NCI-H1105 treated with DMSO at 0.1 percent for 48 hours (cell line): Measurements from ENCODE around the gene PHETA1.

Experiments
- DNase-seq: peaks from one replicate; lab custom pipeline; 2025; lab: John Stamatoyannopoulos, UW

Gene PHETA1, protein sequence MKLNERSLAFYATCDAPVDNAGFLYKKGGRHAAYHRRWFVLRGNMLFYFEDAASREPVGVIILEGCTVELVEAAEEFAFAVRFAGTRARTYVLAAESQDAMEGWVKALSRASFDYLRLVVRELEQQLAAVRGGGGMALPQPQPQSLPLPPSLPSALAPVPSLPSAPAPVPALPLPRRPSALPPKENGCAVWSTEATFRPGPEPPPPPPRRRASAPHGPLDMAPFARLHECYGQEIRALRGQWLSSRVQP

GRCh38 chr12:111368788-111369495 is at the start of gene PHETA1:
TSS of gene PHETA1 (minus strand) at chr12:111369095. CDS start at chr12:111363427, 5,668 bp downstream.
- peak; percentile 80 for DNase-seq

DNA sequence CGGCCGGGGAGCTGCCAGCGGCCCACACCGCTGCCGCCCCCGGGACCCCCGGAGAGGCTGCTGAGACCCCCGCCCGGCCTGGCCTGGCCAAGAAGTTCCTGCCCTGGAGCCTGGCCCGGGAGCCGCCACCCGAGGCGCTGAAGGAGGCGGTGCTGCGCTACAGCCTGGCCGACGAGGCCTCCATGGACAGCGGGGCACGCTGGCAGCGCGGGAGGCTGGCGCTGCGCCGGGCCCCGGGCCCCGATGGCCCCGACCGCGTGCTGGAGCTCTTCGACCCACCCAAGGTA is 49.6 kb upstream of the PHETA1 start:
- DNase-seq: no peak

- DNase-seq: no peak
Measured at GRCh38 chr12:111417784-111418593, 49.1 kb upstream of the PHETA1 start.

DNA sequence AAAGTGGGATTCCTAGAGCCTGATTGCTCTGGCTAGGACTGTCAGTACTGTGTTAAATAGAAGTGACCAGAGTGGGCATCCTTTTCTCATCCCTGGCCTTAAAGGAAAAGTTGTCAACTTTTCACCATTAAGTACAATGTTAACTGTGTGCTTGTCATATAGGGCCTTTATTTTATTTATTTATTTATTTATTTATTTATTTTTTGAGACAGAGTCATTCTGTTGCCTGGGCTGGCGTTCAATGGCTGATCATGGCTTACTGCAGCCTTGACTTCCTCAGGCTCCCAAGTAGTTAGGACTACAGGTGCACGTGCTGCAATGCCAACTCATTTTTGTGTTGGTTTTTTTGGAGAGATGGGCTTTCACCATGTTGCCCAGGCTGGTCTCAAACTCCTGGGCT is 48.4 kb upstream of the PHETA1 start:
- DNase-seq: no peak

GRCh38 chr12:111414711-111415252 is 45.9 kb upstream of the PHETA1 start:
- DNase-seq: no peak

DNA sequence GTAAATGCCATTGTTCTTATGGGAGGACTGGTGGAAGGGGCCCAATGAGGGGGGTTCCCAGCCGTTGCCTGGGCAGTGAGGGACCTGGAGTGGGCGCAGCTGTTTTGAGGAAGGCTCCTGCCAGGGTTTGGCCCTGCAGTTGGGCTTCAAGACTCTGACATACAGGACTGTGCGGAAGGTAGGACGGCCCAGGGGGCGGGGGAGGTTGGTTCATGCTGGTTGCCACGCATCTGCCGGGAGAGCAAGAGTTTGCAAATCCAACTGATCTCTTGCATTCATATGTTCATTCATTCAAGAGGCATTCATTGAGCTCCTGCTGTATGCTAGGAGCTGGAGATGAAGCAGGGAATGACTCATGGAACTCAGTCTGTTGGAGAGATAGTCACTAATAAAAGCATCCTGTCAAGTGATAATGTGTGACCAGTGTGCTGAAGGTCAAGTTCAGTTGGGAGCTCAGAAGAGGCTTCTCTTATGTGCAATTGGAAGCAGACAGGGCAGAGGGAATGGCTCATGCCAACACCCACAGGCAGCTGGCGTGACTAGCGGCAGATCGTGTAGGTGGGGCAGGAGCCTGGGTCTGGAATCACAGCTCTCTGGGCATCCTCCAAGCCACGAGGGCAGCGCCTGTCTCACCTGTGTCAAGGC is 44.7 kb upstream of the PHETA1 start:
- DNase-seq: no peak

- no peak for DNase-seq
Measured at GRCh38 chr12:111412830-111413441, 44.0 kb upstream of the PHETA1 start.

DNA sequence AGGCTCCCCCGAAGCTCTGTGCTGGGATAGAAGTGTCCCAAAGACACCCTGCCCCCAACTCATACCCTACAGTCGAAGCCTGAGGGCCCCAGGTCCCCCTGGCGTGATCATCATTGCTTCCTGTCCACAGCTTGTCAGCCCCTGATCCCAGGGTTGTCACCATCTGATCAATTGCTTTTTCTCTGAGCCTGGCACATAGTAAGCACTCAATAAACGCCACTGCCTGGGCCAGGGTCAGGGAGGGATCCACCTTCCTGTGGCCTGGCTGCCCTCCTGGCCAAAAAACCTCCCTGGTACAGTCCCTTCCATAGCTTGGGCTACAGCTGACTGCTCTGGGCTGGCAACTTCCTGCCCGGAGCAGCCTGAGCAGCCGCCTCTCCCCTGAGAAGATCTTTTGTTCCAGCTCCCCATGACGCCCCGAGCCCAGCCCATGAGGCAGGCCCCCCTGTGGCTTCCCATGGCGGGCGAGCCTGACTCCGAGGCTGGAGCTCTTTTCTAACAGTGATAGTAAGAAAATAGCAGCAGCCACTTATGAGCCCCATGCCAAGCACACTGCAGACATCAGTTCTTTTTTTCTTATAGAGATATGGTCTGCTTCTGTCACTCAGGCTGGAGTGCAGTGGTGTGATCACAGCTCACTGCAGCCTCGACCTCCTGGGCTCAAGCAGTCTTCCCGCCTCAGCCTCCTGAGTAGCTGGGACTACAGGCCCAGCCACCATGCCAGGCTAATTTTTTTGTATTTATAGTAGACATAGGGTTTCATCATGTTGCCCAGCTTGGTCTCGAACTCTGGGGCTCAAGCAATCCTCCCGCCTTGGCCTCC is 43.3 kb upstream of the PHETA1 start:
- no peak for DNase-seq

DNA sequence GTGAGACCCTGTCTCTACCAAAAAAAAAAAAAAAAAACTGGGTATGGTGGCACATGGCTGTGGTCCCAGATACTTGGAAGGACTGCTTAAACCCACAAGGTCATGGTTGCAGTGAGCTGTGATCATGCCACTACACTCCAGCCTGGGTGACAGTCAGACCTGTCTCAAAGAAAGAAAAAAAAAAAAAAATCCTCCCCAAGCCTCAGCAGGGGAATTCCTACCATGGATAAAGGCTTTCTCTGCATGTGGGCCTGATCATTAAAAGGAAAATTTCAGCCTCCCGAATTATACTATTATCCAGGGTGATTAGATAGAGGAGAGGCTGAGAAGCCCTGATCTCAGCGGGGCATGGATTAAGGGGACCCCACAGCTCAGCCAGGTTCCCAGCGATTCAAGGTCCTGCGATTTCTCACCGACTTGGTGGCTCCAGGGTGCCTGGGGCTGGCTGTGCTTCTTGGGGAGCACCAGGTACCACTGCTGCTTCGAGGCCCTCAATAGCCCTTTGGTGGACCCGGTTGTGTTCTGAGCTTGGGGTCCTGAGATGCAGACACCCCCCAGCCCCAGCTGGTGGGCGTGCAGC is 42.4 kb upstream of the PHETA1 start:
- DNase-seq: no peak

DNA sequence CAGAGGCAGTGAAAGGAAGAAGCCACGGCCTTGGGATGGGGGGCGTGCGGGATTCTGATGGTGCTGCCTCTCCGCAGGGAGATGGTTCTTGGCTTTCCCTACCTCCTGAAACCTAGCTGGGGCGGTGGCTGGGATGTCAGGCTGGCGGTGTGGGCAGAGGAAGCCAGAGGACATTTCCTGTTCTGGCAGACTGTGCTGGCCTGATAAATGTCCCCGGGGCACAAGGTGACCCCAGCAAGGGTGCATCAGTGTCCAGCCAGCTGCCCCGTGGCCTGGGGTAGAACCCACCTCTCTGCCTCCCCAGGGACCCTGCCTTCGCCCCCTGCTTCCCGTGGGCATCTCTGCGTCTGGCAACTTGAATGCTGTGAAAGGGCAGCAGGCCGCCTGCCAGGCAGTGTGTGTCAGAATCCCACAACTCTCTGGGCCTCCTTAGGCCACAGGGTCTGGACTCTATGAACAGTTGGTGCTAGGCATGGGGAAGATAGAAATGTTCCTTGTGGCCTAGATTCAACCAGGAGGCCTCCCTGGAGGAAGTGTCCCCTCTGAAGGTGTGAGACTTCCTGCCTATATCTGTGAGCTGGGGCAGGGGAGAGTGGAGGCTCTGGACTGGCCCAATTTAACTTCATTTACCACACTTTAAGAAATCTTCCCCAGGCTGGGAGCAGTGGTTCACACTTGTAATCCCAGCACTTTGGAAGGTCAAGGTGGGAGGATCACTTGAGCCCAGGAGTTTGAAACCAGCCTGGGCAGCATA is 41.7 kb upstream of the PHETA1 start:
- DNase-seq: no peak

DNA sequence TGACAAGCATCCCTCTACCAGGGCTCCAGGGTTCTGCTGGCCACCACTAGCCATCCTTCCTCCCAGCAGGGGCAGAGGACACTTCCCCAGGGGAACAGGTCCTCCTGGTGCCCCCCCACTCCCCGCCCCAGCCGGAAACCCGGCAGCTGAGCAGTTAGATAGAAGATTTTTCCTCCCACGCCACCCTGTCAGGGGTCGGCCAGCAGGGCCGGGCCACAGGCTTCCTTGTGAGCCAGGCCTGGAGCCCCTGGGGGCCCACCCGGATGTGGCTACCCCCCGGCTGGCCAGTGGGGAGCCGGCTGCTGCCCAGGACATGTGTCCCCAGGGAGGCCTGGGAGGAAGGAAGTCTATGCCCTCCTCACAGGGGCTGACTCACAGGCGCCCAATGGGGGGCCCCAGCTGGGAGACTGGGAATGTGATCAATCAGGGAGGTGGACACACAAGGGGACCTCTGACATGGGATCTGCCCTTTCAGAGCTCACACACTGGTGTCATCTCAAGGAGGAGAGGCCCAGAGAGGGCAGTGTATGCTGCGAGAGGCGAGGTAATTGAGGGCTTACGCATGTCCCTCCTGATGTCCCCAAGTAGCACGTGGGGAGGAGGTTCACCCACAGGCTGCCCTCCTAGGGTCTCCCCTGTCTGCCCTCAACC is 41.0 kb upstream of the PHETA1 start:
- DNase-seq: no peak

GRCh38 chr12:111409403-111409779 is 40.5 kb upstream of the PHETA1 start:
- DNase-seq: no peak

- no peak for DNase-seq
Measured at GRCh38 chr12:111408686-111409402, 39.9 kb upstream of the PHETA1 start.

GRCh38 chr12:111408116-111408440 is 39.2 kb upstream of the PHETA1 start:
- DNase-seq: no peak

DNA sequence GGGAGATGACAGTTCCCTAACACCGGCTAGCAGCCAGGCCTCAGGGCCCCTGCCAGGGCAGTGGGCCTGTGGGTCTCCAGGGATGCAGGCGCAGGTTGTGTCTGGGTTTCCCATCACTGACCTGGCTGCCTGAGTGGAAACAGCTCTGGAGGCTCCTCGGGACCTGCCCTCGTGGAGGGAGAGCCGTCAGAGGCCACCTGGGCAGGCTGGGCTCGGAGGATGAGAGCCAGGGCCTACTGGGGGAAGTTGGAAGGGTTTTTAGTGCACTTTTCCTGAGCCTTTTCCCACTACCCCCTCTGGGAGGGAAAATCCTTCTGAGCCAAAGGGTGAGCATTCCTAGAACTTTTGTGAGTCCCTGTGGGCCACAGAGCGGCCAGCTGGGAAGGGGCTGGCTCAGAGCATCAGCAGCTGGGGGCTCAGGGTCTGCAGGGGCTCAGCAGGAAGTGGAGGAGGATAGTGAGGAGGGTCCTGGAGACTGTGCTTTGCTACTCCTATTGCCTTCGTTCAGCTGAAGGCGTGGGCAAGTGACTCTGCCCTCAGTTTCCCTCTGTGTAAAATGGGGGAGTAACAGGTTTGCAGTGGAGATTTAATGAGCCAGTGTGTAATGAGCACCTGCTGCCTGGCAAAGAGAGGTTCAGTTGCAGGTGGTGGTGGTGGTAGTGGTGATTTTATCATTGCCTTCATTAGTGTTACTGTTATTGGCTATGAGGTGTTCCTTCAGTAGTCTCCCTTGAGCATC is 38.7 kb upstream of the PHETA1 start:
- no peak for DNase-seq

DNA sequence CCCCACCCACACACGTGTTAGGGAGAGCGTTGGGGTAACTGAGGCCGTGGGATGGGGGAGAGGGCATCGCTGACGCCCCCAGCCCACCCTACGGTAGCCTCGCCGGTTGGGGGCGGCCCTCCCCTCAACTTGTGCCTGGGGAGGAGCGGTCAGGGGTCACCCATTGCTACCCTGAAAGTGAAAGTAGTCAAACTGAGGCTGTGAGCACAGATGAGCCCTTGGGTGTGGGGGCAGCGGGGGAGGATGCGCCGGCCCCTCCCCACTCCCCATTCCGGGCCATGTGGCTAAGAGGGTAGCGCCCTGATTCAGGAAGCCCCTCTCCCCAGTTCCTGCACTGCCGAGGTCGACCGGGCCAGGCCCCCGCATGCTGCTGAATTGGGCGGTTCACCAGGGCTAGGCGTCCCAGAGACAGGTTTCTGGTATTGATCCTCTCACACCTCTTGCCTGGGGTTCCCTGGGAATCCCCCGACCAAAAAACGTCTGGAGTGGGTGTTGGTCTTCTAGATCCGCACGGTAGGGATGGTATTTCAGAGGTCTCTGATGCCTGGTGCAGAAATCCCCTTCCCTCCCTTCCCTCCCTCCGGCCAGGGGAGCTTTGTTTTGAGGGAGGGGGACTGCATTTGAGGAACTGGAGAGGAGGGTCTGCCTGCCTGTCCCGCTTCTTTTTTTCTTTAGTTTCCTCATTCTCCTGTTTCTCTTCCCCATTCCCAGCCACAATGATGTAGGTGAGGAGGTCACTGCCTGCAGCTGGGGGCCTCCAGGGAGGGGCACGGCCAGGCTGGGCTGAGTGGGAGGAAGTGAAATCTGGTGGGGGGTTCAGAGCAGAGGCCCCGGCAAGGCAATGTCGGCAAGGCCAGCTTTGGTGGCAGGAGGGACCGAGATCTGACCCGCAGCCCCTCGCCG is 37.8 kb upstream of the PHETA1 start:
- DNase-seq: no peak

GRCh38 chr12:111405859-111406473 is 37.1 kb upstream of the PHETA1 start, which contains the start of gene SH2B3:
TSS of gene SH2B3 (plus strand) at chr12:111405923. CDS start at chr12:111418146, 12,223 bp downstream.
- DNase-seq: peak; percentile 61
